ENCODE data around the gene IZUMO1. TPM values are rescaled to one million over a fixed set of nuclear protein-coding genes. Genes with fewer than 3 reads are reported as not detected.
"Not testable (repeated sequence)": the region's sequence is repeated elsewhere in the genome, so short reads cannot be mapped to it uniquely, and the experiment has no call there.

The IZUMO1 gene
- total RNA-seq: not detected

DNA sequence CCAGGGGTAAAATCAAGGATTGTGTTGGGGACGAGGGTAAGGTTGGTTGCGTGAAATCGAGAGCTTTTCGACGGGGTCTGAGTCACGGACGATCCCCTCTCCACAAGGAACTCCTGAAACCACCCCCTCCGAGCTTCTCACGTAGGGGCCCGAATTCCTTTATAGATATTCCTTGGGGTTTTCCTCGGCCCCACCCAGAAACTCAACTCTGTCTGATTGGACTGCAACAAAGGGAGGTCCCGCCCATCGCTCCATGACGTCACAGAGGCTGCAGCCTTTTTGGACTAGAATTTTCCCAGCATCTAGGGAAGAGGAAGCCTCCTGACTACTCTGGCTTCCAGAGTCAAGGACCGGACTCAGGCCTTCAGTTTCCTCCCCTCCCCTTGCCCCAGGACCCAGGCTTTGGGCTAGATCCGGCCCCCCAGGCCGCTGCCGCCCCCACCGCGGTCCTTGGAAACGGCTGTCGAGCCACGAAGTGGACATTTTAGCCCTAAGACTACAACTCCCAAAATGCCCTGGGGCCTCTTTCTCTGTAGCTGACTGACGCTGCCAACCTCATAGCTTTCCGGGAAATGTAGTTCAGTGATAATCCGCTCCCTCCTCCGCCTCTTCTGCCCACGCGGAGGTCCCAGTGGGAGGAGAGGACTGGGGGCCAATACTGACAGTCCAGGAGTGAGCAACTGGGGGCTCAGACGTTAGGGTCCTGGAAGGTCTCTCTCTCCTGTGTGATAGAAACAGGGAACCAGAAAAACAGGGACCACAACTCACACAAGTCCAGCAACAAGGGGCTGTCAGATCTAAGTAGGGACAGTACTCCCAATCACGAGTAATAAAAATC is at the start of gene IZUMO1:
TSS of gene IZUMO1 (minus strand) at position 172 of the 838 bp plus-strand sequence. CDS start 1,050 bp downstream, outside the sequence.
- peak; percentile 32 to 73 (median 64) for DNase-seq
- peaks cover 0 to 1% (median 0%) of the 10 kb centered on the region in 4 donors for H3K4me1 ChIP-seq
- no peaks in the 10 kb centered on the region for H3K9me3 ChIP-seq
- no peak for TF ChIP-seq POLR2A (IDR thresholded peaks at IDR 0.05)
- TF ChIP-seq, protein P1, sequence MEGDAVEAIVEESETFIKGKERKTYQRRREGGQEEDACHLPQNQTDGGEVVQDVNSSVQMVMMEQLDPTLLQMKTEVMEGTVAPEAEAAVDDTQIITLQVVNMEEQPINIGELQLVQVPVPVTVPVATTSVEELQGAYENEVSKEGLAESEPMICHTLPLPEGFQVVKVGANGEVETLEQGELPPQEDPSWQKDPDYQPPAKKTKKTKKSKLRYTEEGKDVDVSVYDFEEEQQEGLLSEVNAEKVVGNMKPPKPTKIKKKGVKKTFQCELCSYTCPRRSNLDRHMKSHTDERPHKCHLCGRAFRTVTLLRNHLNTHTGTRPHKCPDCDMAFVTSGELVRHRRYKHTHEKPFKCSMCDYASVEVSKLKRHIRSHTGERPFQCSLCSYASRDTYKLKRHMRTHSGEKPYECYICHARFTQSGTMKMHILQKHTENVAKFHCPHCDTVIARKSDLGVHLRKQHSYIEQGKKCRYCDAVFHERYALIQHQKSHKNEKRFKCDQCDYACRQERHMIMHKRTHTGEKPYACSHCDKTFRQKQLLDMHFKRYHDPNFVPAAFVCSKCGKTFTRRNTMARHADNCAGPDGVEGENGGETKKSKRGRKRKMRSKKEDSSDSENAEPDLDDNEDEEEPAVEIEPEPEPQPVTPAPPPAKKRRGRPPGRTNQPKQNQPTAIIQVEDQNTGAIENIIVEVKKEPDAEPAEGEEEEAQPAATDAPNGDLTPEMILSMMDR (IDR thresholded peaks at IDR 0.05): no peak
- H3K4me3 ChIP-seq: peak within 1 kb of the TSS in 3 of 4 donors; percentile 32 to 42 (median 39)
- no peaks in the 10 kb centered on the region for H3K27me3 ChIP-seq
- peak within 1 kb of the TSS in 2 of 4 donors; percentile 61 to 72 for H3K27ac ChIP-seq
- H3K36me3 ChIP-seq: no peaks in the 10 kb centered on the region

DNA sequence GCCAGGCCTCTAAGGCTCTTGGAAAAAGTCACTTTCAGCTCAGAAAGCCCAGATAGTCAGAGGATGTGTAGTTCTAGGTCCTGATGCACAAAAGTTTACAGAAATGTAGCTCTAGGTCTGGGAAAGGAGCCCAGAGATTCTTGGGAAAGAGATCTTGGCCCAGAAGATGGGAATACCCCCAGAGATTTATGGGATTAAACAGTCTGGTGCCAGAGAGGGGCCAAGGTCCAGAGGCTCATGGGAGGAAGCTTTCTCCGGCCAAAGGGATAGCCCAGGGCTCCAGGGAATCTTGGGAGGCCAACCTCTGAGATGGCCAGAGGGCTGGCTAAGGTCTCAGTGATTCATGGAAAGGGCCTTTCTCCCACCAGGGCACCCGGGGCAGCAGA is 49.0 kb upstream of the IZUMO1 start:
- Histone ChIP-seq H3K27ac (peak overlapping the region; percentile 63 to 87 (median 71)), H3K9me3 (no peaks in the 10 kb centered on the region), H3K36me3 (no peaks in the 10 kb centered on the region), H3K4me1 (peaks cover 0 to 14% (median 2%) of the 10 kb centered on the region in 4 donors), H3K4me3 (no peak overlapping the region), H3K27me3 (no peaks in the 10 kb centered on the region)
- DNase-seq: peak in 1 of 3 donors; percentile 54
- TF ChIP-seq POLR2A (IDR thresholded peaks at IDR 0.05): no peak

DNA sequence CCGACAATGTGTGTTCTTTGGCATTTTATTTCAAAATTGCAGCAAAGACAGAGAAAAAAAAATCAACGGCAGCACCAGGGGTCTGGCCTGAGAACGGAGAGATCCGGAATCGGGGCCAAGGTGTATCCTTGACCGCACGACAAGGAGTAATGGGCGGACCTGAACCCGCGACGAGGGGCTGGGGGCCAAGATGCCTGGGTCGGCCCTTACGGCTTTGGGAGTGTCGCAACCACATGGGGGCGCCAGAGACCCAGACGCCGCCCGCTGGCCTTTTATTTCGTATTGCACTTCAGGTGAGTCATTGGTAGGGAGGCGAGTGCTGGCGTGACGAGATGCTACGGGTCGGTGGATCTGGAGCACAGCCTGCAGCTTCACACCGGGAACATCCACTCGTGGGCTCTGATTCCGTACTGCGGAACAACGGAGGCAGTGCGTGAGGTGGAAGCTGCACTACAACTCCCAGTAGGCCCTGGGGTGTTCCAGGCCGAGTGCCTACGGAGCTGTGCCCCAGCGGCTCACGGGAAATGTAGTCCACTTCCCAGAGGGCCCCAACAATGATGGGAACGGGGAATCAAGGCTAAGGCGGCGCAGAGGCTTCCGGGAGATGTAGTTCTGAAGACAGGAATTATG is 48.5 kb upstream of the IZUMO1 start:
- H3K27me3 ChIP-seq: no peaks in the 10 kb centered on the region
- H3K4me1 ChIP-seq: peaks cover 0 to 14% (median 2%) of the 10 kb centered on the region in 4 donors
- H3K9me3 ChIP-seq: no peaks in the 10 kb centered on the region
- no peaks in the 10 kb centered on the region for H3K36me3 ChIP-seq
- TF ChIP-seq, protein P1 (IDR thresholded peaks at IDR 0.05): peak; percentile 85 to 99 (median 97)
- peak in 1 of 2 donors; percentile 34 for TF ChIP-seq POLR2A (IDR thresholded peaks at IDR 0.05)
- DNase-seq: peak; percentile 90 to 95 (median 90)
- peak overlapping the region; percentile 40 to 70 (median 56) for H3K4me3 ChIP-seq
- peak overlapping the region; percentile 63 to 87 (median 71) for H3K27ac ChIP-seq

DNA sequence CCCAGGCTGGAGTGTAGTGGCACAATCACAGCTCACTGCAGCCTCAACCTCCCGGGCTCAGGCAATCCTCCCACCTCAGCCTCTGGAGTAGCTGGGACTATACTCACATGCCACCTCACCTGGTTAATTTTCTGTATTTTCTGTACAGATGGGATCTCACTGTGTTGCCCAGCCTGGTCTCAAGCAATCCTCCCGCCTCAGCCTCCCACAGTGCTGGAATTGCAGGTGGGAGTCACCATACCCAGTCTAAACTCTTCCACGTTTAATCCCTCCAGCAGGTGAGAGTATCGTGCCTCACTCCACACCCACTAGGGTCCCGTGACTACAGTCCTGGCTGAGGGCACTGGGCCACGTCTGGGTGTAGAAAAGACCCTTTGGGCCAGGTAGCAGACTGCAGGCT is 47.6 kb upstream of the IZUMO1 start:
- DNase-seq: no peak
- H3K27ac ChIP-seq: no peak overlapping the region
- TF ChIP-seq, protein P1 (IDR thresholded peaks at IDR 0.05): no peak
- no peak for TF ChIP-seq POLR2A (IDR thresholded peaks at IDR 0.05)
- no peaks in the 10 kb centered on the region for H3K36me3 ChIP-seq
- no peaks in the 10 kb centered on the region for H3K27me3 ChIP-seq
- no peak overlapping the region for H3K4me3 ChIP-seq
- H3K4me1 ChIP-seq: peaks cover 0 to 14% (median 2%) of the 10 kb centered on the region in 4 donors
- H3K9me3 ChIP-seq: no peaks in the 10 kb centered on the region

DNA sequence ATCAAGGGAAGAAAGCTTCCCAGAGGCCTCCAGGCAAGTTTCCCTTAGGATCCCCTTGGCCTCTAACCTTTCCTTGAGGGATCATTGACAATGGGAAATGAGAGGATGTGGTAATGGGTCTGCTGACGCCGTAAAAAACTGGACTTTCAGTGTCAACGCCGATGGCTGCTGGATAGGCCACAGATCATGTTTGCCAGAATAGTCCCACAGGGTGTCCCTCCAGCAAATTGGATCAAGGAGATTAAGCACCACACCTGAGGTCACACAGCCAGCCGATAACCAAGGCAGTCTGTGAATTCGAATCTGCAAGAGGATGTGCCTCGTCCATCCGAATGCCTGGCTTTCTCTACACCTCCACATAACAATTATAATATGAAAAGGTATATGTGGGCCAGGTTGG is 46.6 kb upstream of the IZUMO1 start:
- Histone ChIP-seq H3K4me1 (peaks cover 0 to 14% (median 2%) of the 10 kb centered on the region in 4 donors), H3K9me3 (no peaks in the 10 kb centered on the region), H3K4me3 (no peak overlapping the region), H3K27me3 (no peaks in the 10 kb centered on the region), H3K36me3 (no peaks in the 10 kb centered on the region), H3K27ac (no peak overlapping the region)
- TF ChIP-seq POLR2A (IDR thresholded peaks at IDR 0.05): no peak
- TF ChIP-seq, protein P1 (IDR thresholded peaks at IDR 0.05): no peak
- DNase-seq: no peak

DNA sequence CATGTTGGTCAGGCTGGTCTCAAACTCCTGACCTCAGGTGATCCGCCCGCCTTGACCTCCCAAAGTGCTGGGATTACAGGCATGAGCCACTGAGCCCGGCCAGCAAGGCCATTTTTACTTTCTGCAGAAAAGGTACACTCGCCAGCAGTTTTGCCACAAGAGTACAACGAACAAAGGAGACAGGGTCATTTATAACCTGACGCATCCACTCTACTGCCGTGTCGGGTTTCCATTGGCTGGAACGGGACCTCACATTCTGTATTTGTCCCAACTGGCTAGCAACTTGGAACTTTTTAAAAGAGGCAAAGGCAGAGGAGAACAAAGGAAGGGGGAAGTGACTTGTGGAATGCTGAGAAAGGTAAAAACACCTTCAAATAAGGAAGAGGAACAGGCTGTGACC is 40.6 kb upstream of the IZUMO1 start:
- not testable (repeated sequence) for H3K27me3 ChIP-seq, H3K9me3 ChIP-seq, H3K27ac ChIP-seq, DNase-seq, H3K4me3 ChIP-seq, H3K36me3 ChIP-seq
- H3K4me1 ChIP-seq: peaks cover 0 to 12% (median 0%) of the 10 kb centered on the region in 4 donors

DNA sequence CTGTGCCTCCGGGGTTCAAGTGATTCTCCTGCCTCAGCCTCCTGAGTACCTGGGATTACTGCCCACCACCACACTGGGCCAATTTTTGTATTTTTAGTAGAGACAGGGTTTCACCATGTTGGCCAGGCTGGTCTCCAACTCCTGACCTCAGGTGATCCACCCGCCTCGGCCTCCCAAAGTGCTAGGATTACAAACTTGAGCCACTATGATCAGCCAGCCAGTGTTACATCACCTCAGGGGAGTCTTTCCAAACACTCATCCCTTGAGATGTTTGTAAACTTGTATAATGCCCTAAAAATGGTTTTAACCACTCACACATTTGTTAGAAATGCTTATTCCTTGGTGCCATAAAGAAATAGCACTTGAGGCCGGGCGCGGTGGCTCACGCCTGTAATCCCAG is 39.7 kb upstream of the IZUMO1 start:
- DNase-seq, H3K4me3 ChIP-seq, H3K36me3 ChIP-seq, H3K27me3 ChIP-seq, H3K27ac ChIP-seq, H3K9me3 ChIP-seq: not testable (repeated sequence)
- peaks cover 0 to 18% (median 0%) of the 10 kb centered on the region in 4 donors for H3K4me1 ChIP-seq

Data from Peyer's patch (tissue), 4 donors.